ENCODE results near the gene PTPRZ1.

PTPRZ1 gene

DNA sequence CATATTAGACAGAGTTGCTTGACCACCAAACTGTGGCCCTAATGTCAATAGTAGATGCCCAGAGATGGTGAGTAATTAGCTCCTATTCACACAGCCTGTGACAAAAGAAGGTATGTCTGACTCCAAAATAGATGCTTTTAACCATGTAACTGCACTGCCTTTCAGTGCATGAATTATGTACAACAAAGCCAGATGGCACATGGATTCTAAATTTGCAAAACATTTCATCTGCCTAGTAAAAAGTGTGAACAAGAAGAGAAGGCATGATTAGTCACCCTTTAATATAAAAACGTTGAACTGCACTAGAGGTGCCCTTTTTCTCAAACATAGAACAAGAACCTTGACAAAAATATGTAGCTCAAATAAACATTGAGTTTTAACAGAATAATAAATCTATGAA lies 35.5 kb upstream of the PTPRZ1 start:
- H3K36me3 ChIP-seq (ENCODE audit: low read length) = no peaks in the 10 kb centered on the region
- no peak overlapping the region for H3K4me2 ChIP-seq (ENCODE audit: low read depth, low read length, poor library complexity, severe bottlenecking)
- no peaks in the 10 kb centered on the region for H3F3A ChIP-seq (ENCODE audit: insufficient read depth)
- H3K9me2 ChIP-seq (replicated peaks; ENCODE audit: insufficient read depth, low read length) = no peaks in the 10 kb centered on the region
- TF ChIP-seq EZH2phosphoT487 (conservative IDR thresholded peaks at IDR 0.05; ENCODE audit: low read length) = no peak
- no peak for TF ChIP-seq CTCF (IDR thresholded peaks at IDR 0.05; ENCODE audit: insufficient read depth, low read length, poor library complexity, severe bottlenecking)
- H3K9me3 ChIP-seq (ENCODE audit: insufficient read depth, low read length) = no peaks in the 10 kb centered on the region
- no peak overlapping the region for H2AFZ ChIP-seq (ENCODE audit: low read depth, low read length, severe bottlenecking)
- no peaks in the 10 kb centered on the region for H3K79me2 ChIP-seq (ENCODE audit: insufficient read depth, low read length)
- H3K4me3 ChIP-seq (ENCODE audit: insufficient read depth, low read length, poor library complexity, severe bottlenecking) = no peak overlapping the region
- no peaks in the 10 kb centered on the region for H4K20me1 ChIP-seq (ENCODE audit: low read depth, low read length)
- no peak overlapping the region for H3K9ac ChIP-seq (ENCODE audit: low read length)
- H3K27ac ChIP-seq (ENCODE audit: low read depth, low read length) = no peak overlapping the region
- H3K27me3 ChIP-seq (ENCODE audit: low read length) = no peaks in the 10 kb centered on the region

- no peaks in the 10 kb centered on the region for H3F3A ChIP-seq (ENCODE audit: insufficient read depth)
- H3K27ac ChIP-seq (ENCODE audit: low read depth, low read length) = no peak overlapping the region
- H3K4me3 ChIP-seq (ENCODE audit: insufficient read depth, low read length, poor library complexity, severe bottlenecking) = no peak overlapping the region
- H3K9ac ChIP-seq (ENCODE audit: low read length) = no peak overlapping the region
- H3K4me2 ChIP-seq (ENCODE audit: low read depth, low read length, poor library complexity, severe bottlenecking) = no peak overlapping the region
- H3K79me2 ChIP-seq (ENCODE audit: insufficient read depth, low read length) = no peaks in the 10 kb centered on the region
- no peak overlapping the region for H2AFZ ChIP-seq (ENCODE audit: low read depth, low read length, severe bottlenecking)
- no peaks in the 10 kb centered on the region for H3K27me3 ChIP-seq (ENCODE audit: low read length)
- no peaks in the 10 kb centered on the region for H3K9me3 ChIP-seq (ENCODE audit: insufficient read depth, low read length)
- H4K20me1 ChIP-seq (ENCODE audit: low read depth, low read length) = no peaks in the 10 kb centered on the region
- no peak for TF ChIP-seq EZH2phosphoT487 (conservative IDR thresholded peaks at IDR 0.05; ENCODE audit: low read length)
- TF ChIP-seq CTCF (IDR thresholded peaks at IDR 0.05; ENCODE audit: insufficient read depth, low read length, poor library complexity, severe bottlenecking) = no peak
- H3K36me3 ChIP-seq (ENCODE audit: low read length) = no peaks in the 10 kb centered on the region
- H3K9me2 ChIP-seq (replicated peaks; ENCODE audit: insufficient read depth, low read length) = no peaks in the 10 kb centered on the region
These were observed 25.9 kb upstream of the PTPRZ1 start for GRCh38 chr7:121847041-121847440.

DNA sequence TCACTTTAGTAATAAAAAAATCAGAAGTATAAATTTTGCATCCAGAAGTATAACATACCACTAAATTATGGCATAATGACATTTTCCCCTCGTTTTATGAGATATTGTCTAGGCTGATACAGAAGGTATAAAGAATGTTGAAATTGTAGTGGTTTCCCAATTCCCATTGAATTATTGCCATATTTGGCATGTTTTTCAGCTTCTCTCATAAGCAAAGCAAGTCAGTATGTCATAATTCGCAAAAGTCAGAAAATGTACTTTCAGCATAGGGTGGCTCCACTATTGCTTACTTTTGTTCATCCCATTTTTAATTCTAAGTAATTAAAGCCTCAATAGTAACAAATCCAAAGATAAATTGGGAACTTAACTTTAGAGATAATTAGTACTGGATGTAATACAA lies 19.7 kb upstream of the PTPRZ1 start:
- H3K4me3 ChIP-seq (ENCODE audit: insufficient read depth, low read length, poor library complexity, severe bottlenecking) = no peak overlapping the region
- no peaks in the 10 kb centered on the region for H3K9me3 ChIP-seq (ENCODE audit: insufficient read depth, low read length)
- H2AFZ ChIP-seq (ENCODE audit: low read depth, low read length, severe bottlenecking) = no peak overlapping the region
- no peaks in the 10 kb centered on the region for H3K9me2 ChIP-seq (replicated peaks; ENCODE audit: insufficient read depth, low read length)
- H3K79me2 ChIP-seq (ENCODE audit: insufficient read depth, low read length) = no peaks in the 10 kb centered on the region
- H3F3A ChIP-seq (ENCODE audit: insufficient read depth) = no peaks in the 10 kb centered on the region
- TF ChIP-seq EZH2phosphoT487 (conservative IDR thresholded peaks at IDR 0.05; ENCODE audit: low read length) (no peak), CTCF (IDR thresholded peaks at IDR 0.05; ENCODE audit: insufficient read depth, low read length, poor library complexity, severe bottlenecking) (no peak)
- no peaks in the 10 kb centered on the region for H3K36me3 ChIP-seq (ENCODE audit: low read length)
- no peak overlapping the region for H3K27ac ChIP-seq (ENCODE audit: low read depth, low read length)
- H3K9ac ChIP-seq (ENCODE audit: low read length) = no peak overlapping the region
- no peaks in the 10 kb centered on the region for H4K20me1 ChIP-seq (ENCODE audit: low read depth, low read length)
- H3K27me3 ChIP-seq (ENCODE audit: low read length) = no peaks in the 10 kb centered on the region
- H3K4me2 ChIP-seq (ENCODE audit: low read depth, low read length, poor library complexity, severe bottlenecking) = no peak overlapping the region

DNA sequence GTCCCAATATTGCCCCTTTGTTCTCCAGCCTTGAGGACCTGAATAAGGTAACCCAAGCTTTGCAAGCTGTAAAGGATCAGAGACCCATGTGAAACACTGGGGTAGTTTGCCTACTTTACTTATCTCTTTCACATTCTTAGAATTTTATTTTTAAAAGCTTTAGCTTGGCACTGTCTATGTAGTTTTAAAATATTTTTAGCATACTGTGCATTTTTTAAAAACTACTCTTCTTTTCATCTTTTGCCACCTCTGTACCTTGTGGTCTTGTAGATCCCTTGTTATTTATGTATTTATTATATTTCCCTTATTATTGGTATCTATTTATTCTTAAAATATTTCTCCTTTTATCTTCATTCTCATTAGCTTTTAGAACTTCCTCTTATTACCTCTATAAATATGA lies 12.0 kb upstream of the PTPRZ1 start:
- no peak overlapping the region for H3K27ac ChIP-seq (ENCODE audit: low read depth, low read length)
- no peak overlapping the region for H2AFZ ChIP-seq (ENCODE audit: low read depth, low read length, severe bottlenecking)
- H3K9ac ChIP-seq (ENCODE audit: low read length) = no peak overlapping the region
- H4K20me1 ChIP-seq (ENCODE audit: low read depth, low read length) = no peaks in the 10 kb centered on the region
- H3K36me3 ChIP-seq (ENCODE audit: low read length) = no peaks in the 10 kb centered on the region
- H3K9me3 ChIP-seq (ENCODE audit: insufficient read depth, low read length) = no peaks in the 10 kb centered on the region
- no peaks in the 10 kb centered on the region for H3K9me2 ChIP-seq (replicated peaks; ENCODE audit: insufficient read depth, low read length)
- H3K27me3 ChIP-seq (ENCODE audit: low read length) = no peaks in the 10 kb centered on the region
- no peak overlapping the region for H3K4me3 ChIP-seq (ENCODE audit: insufficient read depth, low read length, poor library complexity, severe bottlenecking)
- no peaks in the 10 kb centered on the region for H3K79me2 ChIP-seq (ENCODE audit: insufficient read depth, low read length)
- no peak for TF ChIP-seq CTCF (IDR thresholded peaks at IDR 0.05; ENCODE audit: insufficient read depth, low read length, poor library complexity, severe bottlenecking)
- TF ChIP-seq EZH2phosphoT487 (conservative IDR thresholded peaks at IDR 0.05; ENCODE audit: low read length) = no peak
- no peaks in the 10 kb centered on the region for H3F3A ChIP-seq (ENCODE audit: insufficient read depth)
- H3K4me2 ChIP-seq (ENCODE audit: low read depth, low read length, poor library complexity, severe bottlenecking) = no peak overlapping the region

Measured in SU-DHL-6 (cell line).